H1 (cell line): ENCODE measurements around the gene IFNGR1. TPM values are rescaled to one million over a fixed set of nuclear protein-coding genes. Genes with fewer than 3 reads are reported as not detected.

Experiments
- CREB1 ChIP-seq: IDR thresholded peaks from 2 replicates; pipeline ENCODE4 v1.6.1; 2012; ENCODE audit warnings: inconsistent platforms
- GABPA ChIP-seq: IDR thresholded peaks from 2 replicates; pipeline ENCODE4 v1.6.1; 2011; ENCODE audit warnings: mild to moderate bottlenecking, low read length, moderate library complexity, borderline replicate concordance; ENCODE audit not compliant: insufficient read depth
- SIX5 ChIP-seq: IDR thresholded peaks from 2 replicates; pipeline ENCODE4 v1.6.1; 2011; ENCODE audit warnings: mild to moderate bottlenecking, low read depth, low read length
- TAF1 ChIP-seq: IDR thresholded peaks from 2 replicates; pipeline ENCODE4 v1.6.1; 2011; ENCODE audit warnings: mild to moderate bottlenecking, low read depth, low read length
- polyA plus RNA-seq, 7 experiments: library from polyadenylated mRNA; depleted of rRNA in 3 of 7; stranded (reverse) in 5 of 7; unstranded in 2 of 7; fragments of >200 nt in 5 of 7; fragments of 200-250 nt in 2 of 7; gene quantifications; 1 replicate in 5 of 7; 2 replicates in 1 of 7; 4 replicates in 1 of 7; pipeline versions ENCODE4 v1.2.1 to v1.2.3, GENCODE V29; 2011 to 2013; ENCODE audit warnings: missing spikeins in 2 of 7, mixed read lengths in 2 of 7
- total RNA-seq: library from RNA; stranded (reverse); fragmentation: NEBNext Ultra II Directional; extraction: Animal tissue kit (Norgen Biotek cat#: 25700); gene quantifications from 2 replicates; pipeline ENCODE4 v1.2.1, GENCODE V29; 2021
- TF ChIP-seq, protein P1 (sequence below): IDR thresholded peaks from 2 replicates; pipeline ENCODE4 v1.6.1; 2012; ENCODE audit warnings: low read length, inconsistent platforms

IFNGR1 gene
- total and polyA plus RNA-seq, 2 of the 8 experiments (the other 6 are each of a cell fraction or from before 2014, with no cell fraction given) = 9.7 to 20.9 TPM

- no peak for TF ChIP-seq SIX5
- TF ChIP-seq CREB1 = no peak
- no peak for TF ChIP-seq GABPA
- TF ChIP-seq, protein P1, sequence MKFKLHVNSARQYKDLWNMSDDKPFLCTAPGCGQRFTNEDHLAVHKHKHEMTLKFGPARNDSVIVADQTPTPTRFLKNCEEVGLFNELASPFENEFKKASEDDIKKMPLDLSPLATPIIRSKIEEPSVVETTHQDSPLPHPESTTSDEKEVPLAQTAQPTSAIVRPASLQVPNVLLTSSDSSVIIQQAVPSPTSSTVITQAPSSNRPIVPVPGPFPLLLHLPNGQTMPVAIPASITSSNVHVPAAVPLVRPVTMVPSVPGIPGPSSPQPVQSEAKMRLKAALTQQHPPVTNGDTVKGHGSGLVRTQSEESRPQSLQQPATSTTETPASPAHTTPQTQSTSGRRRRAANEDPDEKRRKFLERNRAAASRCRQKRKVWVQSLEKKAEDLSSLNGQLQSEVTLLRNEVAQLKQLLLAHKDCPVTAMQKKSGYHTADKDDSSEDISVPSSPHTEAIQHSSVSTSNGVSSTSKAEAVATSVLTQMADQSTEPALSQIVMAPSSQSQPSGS = no peak
- no peak for TF ChIP-seq TAF1
Observed at GRCh38 chr6:137188855-137189254, 30.3 kb downstream of the IFNGR1 start (continued).
